GM19463 (cell line): ENCODE data around the gene KDM1B.

ENCODE experiments used
- ATAC-seq: cut with Tn5 transposase; IDR thresholded peaks from one replicate; pipeline ENCODE4 v1.9.1; 2021; ENCODE audit warnings: mild to moderate bottlenecking, moderate library complexity; ENCODE audit not compliant: unreplicated experiment

KDM1B gene

DNA sequence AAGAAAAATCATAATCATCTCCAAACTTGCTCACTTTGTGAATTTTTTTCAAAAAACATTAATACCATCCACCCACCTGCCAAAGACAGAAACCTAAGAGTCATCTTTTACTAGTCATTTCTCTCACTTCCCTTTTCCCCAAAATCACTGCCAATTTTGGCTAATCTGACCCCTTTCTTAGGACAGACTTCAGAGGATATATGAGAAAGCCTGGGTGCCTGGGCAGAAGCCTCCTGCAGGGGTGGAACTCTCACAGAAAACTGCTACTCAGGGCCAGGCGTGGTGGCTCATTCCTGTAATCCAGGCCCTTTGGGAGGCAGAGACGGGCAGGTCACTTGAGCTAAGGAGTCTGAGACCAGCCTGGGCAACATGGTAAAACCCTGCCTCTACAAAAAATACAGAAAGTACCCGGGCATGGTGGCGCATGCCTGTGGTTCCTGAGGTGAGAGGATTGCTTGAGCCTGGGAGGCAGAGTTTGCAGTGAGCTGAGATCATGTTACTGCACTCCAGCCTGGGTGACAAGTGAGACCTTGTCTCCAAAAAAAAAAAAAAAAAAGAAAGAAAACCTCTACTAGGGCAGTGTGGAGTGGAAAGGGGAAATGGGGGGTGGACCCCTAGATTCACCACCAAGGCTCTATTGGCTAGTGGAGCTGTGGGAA is 105.4 kb downstream of the KDM1B start:
- ATAC-seq: peak; percentile 38

GRCh38 chr6:18261877-18262276 is 106.7 kb downstream of the KDM1B start:
- no peak for ATAC-seq

- ATAC-seq: peak; percentile 44
These were observed 107.6 kb downstream of the KDM1B start for GRCh38 chr6:18262702-18263417.

- ATAC-seq: peak; percentile 2
These were observed 108.4 kb downstream of the KDM1B start for GRCh38 chr6:18263418-18264218.

DNA sequence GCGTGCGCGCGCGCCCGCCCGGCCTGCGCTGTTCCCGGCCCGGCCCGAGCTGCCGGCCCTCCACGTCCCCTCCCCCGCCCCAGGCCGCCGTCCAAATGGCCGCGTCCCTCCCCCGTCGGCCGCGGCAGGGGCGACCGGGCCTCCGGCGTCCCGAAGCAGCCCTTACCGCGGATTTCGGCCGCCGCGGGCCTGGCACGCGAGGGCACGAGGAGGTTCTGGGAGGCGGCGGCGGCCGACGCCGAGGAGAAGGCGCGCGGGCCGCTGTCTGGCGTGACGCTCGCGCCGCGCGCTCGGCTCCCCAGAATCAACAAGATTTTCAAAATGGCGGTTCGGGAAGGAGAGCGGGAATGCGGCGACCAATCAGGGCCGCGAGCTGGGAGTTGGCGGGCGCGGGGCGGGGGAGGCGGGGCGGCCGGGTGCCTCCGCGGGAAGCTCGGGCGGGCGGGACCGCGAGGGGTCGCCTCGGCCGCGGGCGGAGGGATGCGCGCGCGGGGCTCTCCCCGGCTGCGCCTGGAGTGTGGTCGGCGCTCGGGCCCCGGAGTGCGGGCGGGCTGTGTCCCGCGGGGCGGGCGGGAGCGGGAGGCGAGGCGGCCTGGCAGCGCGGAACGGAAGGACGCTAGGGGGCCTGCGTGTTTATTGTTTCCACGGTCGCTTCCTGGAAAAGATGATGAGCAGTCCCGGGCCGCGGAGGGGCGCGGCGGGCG is 109.1 kb downstream of the KDM1B start, which contains the start of gene DEK:
DEK (minus strand) TSS at position 312 of the 704 bp plus-strand sequence. CDS start 543 bp downstream, outside the sequence.
- ATAC-seq: peak; percentile 32

- ATAC-seq: no peak
These were observed 109.7 kb downstream of the KDM1B start for GRCh38 chr6:18264923-18265377.

GRCh38 chr6:18265787-18266522 is 110.7 kb downstream of the KDM1B start:
- ATAC-seq: no peak

DNA sequence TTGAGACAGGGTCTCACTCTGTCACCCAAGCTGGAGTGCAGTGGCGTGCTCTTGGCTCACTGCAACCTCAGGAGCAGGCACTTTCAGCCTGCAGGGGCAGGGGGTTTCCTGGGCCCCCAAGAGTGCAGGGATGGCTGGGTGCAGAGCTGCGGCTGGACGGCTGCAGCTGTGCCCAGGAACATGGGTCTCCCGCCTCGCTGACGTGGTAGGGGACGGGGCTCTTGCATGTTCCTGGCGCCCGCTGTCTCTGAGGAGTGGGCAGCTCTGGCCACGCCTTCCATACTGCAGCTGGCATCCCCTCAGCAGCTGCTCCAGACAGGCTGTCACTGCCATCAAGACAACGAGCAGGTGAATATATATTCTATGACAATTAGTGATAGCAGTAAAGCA is 111.3 kb downstream of the KDM1B start:
- ATAC-seq: no peak

DNA sequence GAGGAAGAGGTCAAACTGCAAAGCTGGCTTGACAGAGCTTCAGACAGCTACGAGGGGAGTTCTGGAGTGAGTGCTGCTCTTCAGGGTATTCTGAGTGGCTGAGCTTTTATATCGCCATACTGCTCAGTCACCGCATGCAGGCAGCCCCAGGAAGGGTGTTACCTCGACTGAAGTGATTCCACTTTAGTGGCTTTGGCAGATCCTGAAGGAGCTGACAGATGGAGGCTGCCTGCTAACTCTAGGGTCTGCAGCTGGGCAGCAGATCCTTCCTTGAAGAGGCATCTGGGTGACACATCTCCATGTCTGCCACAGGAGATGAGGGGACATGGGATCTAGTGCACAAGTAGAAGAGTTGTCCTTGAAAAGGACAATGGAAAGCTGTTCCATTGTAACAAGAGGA is 112.8 kb downstream of the KDM1B start:
- no peak for ATAC-seq

GRCh38 chr6:18269253-18269652 is 114.0 kb downstream of the KDM1B start:
- no peak for ATAC-seq

- ATAC-seq: no peak
These were observed 114.5 kb downstream of the KDM1B start for GRCh38 chr6:18269717-18270116.

DNA sequence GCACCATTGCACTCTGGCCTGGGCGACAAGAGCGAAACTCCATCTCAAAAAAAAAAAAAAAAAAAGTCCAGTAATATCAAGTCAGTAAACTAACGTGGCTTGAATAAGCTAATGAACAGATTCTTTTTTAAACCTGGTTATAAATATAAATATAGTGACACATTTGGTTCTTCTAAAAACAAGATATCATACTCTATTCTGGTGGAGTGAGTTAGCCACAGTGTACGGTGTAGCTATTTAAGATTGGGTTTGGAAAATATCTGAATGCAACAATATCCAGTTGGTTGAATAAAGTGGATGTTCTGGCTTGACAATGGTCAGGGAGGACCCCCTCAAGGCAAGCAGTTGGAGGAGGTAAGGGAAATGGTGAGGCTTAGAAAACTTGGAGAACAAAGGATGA is 115.0 kb downstream of the KDM1B start:
- ATAC-seq: no peak
